HG03432 (cell line): Measurements from ENCODE around the gene HMX2.

Experiments
- ATAC-seq: cut with Tn5 transposase; IDR thresholded peaks from one replicate; pipeline ENCODE4 v1.9.1; 2021; ENCODE audit warnings: mild to moderate bottlenecking, moderate library complexity; ENCODE audit not compliant: unreplicated experiment

HMX2 gene

DNA sequence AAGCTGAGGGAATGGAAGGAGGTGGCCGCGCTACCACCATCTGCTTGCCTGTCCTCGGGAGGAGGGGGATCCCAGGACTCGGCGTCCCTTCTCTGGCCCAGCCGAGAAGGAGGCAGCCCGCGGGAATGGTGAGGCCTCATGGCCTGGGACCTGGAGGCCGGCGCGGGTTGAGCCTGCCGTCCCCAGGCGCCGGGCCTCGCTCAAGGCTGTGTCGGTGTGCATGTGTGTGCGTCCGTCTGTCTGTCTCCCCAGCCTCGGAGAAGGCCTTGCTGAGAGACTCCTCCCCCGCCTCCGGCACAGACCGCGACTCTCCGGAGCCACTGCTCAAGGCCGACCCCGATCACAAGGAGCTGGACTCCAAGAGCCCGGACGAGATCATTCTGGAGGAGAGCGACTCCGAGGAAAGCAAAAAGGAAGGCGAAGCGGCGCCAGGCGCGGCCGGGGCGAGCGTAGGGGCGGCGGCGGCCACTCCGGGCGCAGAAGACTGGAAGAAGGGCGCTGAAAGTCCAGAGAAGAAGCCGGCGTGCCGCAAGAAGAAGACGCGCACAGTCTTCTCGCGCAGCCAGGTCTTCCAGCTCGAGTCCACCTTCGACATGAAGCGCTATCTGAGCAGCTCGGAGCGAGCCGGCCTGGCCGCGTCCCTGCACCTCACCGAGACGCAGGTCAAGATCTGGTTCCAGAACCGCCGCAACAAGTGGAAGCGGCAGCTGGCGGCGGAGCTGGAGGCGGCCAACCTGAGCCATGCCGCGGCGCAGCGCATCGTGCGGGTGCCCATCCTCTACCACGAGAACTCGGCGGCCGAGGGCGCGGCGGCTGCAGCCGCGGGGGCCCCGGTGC lies 10.9 kb upstream of the HMX2 start:
- ATAC-seq: no peak

GRCh38 chr10:123139165-123139520 lies 8.8 kb upstream of the HMX2 start:
- ATAC-seq: no peak

DNA sequence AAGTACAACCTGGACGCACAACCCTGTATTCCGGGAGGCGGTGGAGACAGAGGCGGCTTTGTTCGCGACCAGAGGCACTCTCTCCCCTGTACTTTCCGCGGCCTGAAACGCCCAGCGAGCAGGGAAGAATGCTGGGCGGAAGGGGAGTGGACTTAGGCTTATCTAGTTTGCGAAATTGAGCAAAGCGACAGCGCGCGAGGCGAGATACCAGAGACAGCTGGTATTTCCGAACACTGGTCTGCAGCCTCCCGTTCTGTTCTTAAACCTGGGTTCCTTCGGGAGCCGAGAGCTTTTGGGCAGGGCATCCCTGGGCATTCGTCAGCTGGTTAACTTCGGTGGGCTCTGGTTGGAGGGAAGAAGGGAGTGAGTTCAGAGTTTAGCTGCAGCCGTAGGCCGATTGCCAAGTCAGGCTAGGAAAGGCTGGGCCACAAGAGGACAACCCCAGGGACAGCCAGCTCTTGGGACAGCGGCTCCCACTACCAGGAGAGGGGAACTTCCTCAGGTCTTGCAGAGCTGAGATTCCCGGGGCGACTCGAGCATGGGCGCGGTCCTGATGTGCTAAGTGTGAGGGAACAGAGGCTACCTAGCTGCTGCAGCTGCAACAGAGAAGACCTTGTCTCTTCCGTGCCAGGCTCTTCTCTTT lies 8.3 kb upstream of the HMX2 start:
- no peak for ATAC-seq

DNA sequence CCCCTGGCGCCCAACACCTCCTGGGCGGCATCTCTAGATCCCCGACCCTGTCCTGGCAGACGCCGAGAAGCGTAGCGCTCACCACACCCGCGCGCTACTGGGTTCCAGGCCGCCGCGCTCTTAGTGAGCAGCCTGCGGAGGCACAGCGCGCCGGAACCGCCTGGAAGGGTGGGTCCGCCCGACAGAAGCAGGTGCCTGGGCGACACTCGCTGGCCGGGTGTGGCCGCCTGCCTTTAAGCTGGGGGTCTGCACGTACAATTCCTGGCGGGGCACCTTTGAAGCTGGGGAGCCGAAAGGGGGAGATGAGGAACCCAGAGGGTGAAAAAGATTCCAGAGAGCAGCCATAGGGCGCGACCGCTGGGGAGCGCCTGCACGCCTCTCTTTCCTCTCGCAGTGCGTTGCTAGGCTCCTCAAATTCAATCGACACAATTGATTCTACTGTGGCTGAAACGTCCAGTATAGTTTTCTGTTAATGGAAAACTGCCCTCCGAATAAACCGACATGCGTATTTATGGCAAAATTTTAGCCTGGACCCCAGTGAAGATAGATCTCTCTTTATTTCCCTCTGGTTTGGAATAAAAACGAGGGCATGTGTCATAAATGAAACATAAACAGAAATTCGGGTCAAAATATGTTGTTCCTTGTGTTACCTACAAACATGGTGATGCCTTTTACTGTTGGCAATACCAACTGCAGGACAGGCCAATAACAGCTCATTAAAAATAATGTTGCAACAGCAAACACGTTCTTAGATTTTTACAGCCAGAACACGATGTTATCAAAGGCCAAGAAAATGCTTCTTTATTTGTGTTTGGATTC lies 7.6 kb upstream of the HMX2 start:
- peak; percentile 29 for ATAC-seq

DNA sequence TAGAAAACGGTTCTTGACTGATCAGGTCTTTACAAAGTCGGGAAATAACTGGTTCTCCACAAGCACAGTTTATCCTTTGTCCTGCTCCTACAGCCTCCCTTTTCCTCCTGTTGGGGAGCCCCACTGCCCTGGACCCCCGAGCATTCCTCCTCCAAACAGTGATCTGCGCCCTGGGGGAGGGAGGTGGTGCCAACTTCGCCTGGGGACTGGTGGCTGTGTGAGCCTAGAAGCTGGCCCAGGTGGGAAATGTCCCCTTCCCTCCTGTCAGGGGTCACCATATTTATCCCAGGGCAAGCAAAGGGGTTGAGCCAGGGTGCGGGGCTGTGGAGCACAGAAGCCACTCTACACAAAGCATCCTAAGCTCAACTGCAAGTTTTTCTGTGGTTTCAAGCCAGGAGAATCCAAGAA lies 6.9 kb upstream of the HMX2 start:
- ATAC-seq: no peak

DNA sequence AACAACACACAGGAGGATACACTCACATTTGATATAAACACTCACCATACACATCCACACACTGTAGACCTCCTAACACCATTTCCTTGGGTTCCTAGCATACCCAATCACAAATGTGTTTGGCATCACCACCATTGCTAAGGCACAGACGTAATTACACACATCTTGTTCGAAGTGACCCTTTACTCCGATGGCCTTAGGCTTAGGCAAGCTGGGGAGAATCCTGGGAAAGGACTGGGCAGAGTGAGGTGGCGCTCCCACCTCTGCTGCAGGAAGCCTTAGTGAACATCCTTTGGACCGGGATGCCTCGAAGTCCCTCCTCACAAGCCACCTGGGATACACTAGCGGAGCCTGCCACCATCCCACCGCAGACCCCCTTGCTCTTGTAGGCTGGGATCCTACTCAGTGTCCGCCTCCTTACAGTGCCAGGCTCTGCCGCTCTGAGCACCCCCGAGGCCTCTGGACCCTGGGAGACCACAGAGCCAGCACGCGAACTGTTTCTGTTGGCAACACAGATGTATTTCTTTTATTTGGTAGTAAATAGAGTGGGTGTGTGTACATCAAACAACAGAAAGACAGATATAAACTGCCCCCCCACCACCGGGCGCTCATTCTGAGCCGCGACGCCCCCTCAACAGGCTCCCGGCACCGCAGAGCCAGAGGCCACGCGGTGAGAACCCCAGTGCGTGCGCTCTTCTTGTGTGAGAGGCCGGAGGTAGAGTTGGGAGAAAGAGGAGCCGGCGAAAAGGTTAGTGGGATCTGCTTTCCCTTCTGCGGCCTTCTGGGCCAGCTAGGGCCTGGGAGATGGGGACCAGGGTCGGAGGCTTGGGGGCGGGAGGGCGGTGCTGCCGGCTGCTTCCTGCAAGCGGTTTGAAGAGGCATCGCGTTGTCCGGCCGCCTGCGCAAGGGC lies 5.9 kb upstream of the HMX2 start:
- ATAC-seq: no peak

DNA sequence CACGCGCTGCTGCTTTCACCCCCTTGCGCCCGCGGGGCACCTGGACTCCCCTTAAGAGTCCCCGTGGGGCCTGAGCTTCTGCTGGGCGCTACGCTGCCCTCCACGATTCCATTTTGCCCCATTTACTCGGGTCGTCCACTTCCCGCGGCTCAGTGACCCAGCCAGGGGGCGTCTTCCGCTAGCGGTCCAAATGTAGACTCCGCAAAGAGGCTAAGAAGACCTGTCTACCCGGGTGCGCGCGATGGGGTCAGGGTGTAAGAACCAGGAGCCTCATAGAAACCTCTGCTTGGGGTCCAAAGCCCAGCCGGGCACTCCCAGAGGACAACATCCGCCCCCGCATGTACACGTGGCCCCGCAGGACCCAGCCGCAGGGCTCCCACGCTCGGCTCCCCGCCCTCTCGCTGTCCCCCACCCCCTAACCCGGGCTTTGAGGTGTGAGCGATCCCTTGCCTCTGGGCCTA lies 5.2 kb upstream of the HMX2 start:
- ATAC-seq: no peak

DNA sequence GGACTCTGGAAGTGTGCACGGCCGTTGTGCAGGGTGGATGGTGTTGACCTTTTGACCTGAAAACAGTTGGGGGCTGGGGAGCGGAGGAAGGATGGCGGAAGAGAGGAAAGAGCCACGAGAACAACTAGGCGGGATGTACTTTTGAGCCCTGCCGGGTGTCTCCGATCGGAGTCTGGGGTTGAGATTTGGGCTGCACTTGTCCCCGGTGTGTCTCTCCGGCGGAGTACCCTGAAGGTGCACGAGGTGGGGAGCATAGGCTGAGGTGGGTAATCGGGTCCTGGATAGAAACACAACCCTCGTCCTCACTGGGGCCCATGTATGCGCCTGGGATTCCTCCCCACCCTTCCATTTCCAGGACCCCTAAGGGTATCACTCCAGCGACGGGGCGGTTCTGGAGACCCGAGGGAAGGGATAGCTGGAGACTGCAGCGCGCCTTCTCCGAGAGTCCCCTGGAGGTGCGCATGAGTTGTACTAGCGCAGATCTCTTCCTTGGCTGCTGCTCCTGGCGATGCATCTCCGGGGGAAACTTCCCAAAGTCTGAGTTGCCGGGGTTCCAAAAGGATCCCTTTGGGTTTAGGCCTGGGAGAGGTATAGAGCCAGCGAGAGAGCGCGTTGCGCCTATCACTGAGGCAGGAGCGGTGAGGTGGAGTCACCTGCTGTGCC lies 4.6 kb upstream of the HMX2 start:
- no peak for ATAC-seq

GRCh38 chr10:123143825-123144168 lies 4.1 kb upstream of the HMX2 start:
- ATAC-seq: no peak

DNA sequence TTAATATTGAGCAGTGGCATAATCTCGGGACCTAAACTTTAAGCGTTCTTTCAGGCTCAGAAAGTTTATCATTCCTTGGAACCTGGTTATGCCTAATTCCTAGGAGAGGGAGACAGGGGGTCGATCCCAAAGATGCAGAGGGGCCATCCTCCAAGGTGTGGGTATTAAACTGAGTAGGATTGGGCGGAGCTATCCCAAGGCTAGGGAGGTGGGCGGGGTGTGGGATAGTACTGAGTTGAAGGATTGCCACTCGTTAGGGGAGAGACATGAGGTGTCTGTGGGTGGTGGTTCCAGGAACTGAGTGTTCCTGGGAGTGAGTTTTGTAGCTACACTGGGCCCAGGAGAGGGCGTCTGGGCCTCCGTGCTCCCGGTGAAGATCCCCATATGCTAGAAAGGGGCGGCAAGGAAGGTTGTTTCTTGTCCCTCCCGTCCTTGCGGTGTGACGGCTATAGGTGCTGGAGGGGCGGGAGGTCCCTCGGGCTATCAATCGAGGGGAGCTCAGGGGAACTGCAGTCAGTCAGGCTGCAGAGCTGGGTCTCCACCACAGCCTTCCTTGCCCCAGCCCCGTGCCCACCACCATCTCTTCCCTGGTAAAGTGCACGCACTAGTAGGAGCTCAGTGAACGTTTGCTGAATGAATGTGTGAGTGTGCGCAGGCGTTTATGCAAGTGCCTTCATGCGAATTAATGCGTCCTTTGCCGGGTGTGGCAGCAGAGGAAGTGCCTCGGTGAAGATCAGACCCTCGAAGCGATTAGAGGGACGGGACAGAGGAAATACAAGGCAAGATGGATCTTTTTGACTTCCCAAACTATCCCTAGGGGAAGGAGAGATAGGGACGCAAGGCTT lies 3.0 kb upstream of the HMX2 start:
- ATAC-seq: no peak

- ATAC-seq: no peak
Observed at GRCh38 chr10:123145542-123146012, 2.4 kb upstream of the HMX2 start.

- no peak for ATAC-seq
Observed at GRCh38 chr10:123146013-123146893, 1.7 kb upstream of the HMX2 start.

GRCh38 chr10:123146894-123147634 lies 872 bp upstream of the HMX2 start:
- no peak for ATAC-seq

DNA sequence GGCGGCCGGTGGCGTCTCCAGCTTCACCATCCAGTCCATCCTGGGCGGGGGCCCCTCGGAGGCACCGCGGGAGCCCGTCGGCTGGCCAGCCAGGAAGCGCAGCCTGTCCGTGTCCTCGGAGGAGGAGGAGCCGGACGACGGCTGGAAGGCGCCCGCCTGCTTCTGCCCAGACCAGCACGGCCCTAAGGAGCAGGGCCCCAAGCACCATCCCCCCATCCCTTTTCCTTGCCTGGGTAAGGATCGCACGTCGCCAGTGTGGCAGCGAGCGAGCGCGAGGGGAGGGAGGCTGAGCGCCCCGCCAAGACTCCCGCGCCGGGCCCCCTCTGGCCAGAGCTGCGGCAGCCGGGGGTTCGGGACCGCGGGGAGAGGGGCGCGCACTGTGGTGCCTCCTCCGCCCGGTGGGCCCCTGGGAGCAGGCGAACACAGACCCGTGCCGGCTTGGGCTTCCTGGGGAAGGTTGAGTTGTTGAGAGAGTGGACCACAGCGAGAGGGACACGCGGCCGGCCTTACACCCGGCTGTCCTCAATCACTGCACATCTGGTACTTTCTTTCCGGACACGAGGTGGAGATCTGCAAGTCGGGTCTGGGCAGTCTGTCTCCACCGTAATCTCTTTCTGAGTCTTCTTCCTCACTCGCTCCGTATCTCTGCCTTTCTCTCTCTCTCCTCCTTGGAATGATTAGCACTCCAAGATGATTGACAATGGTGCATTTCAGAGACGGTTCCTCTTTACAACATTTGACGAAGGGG lies 652 bp downstream of the HMX2 start:
- no peak for ATAC-seq

GRCh38 chr10:123149162-123149567 lies 1.2 kb downstream of the HMX2 start:
- no peak for ATAC-seq

GRCh38 chr10:123149568-123150270 lies 1.8 kb downstream of the HMX2 start:
- no peak for ATAC-seq
